ENCODE data around the gene GRIN3A. TPM values are rescaled to one million over a fixed set of nuclear protein-coding genes. Genes with fewer than 3 reads are reported as not detected.

The GRIN3A gene
- total RNA-seq, 1 donor from 2014 or later = 5.3 TPM

DNA sequence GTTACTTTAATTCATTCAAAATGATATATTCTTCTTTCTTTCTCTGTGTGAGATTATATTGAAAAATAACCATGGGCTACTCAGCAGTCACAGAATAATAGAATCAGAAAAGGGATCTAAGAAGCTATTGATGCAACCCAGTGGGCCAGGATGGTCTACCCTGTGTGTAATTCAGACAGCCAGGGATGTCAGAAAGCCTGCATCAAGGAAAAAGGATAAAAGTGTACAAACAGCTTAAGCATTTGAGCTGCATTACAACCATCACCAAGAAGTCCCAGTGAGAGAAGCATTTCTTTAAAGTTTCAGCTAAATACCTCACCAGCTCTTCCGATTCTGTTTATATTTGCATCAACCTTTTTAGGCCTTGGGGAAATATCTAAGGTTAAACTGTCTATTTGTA, 105.8 kb downstream of the GRIN3A start:
- Mint-ChIP-seq H3K27ac (no peak overlapping the region), H3K36me3 (no peaks in the 10 kb centered on the region), H3K27me3 (peaks cover 25% of the 10 kb centered on the region), H3K9me3 (no peaks in the 10 kb centered on the region), H3K4me3 (no peak overlapping the region), H3K4me1 (ENCODE audit: unreplicated experiment) (no peaks in the 10 kb centered on the region)
- DNase-seq (ENCODE audit: extremely low spot score, unreplicated experiment) = no peak
- TF ChIP-seq, protein P1, sequence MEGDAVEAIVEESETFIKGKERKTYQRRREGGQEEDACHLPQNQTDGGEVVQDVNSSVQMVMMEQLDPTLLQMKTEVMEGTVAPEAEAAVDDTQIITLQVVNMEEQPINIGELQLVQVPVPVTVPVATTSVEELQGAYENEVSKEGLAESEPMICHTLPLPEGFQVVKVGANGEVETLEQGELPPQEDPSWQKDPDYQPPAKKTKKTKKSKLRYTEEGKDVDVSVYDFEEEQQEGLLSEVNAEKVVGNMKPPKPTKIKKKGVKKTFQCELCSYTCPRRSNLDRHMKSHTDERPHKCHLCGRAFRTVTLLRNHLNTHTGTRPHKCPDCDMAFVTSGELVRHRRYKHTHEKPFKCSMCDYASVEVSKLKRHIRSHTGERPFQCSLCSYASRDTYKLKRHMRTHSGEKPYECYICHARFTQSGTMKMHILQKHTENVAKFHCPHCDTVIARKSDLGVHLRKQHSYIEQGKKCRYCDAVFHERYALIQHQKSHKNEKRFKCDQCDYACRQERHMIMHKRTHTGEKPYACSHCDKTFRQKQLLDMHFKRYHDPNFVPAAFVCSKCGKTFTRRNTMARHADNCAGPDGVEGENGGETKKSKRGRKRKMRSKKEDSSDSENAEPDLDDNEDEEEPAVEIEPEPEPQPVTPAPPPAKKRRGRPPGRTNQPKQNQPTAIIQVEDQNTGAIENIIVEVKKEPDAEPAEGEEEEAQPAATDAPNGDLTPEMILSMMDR (conservative IDR thresholded peaks at IDR 0.05) = no peak

DNA sequence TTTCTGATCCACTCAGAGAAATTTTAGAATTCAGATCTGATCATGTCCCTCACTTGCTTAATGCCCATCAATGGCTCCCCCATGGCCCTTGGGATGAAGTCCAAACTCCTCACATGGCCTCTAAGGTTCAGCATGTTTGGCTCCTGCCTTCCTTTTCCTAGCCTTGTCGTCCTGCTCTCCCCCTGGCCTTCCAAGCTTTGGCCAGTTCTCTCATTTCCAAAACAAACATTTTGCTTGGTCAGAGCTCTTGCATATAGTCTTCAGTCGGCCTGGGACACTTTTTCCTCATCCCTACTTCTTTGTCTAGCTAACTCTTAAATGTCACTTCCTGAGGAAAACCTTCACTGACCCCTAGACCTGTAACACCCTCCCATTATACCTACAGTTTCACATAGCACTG, 106.6 kb downstream of the GRIN3A start:
- Mint-ChIP-seq H3K4me1 (ENCODE audit: unreplicated experiment) (no peaks in the 10 kb centered on the region), H3K27ac (no peak overlapping the region), H3K36me3 (no peaks in the 10 kb centered on the region), H3K4me3 (no peak overlapping the region), H3K27me3 (peaks cover 26% of the 10 kb centered on the region), H3K9me3 (no peaks in the 10 kb centered on the region)
- TF ChIP-seq, protein P1 (conservative IDR thresholded peaks at IDR 0.05) = no peak
- DNase-seq (ENCODE audit: extremely low spot score, unreplicated experiment) = no peak

DNA sequence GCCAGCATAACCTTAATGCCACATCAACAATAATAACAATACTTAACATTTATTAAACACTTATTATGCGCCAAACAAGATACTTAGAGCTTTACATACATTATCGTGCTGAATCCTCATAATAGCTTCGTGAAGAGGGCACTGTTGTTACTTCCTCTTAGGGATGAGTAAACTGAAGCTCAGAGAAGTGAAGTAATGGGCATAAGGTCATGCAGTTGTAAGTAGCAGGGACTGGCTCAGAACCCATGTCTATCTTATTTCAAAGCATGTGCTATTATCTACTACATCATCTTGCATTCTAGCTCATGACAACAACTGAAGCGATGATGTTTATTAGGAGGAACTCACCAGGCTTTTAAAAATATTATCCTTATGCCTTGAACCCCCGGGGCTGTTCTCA, 108.8 kb downstream of the GRIN3A start:
- no peaks in the 10 kb centered on the region for H3K36me3 Mint-ChIP-seq
- H3K4me3 Mint-ChIP-seq = no peak overlapping the region
- H3K27me3 Mint-ChIP-seq = peaks cover 33% of the 10 kb centered on the region
- no peaks in the 10 kb centered on the region for H3K4me1 Mint-ChIP-seq (ENCODE audit: unreplicated experiment)
- H3K27ac Mint-ChIP-seq = no peak overlapping the region
- TF ChIP-seq, protein P1 (conservative IDR thresholded peaks at IDR 0.05) = no peak
- H3K9me3 Mint-ChIP-seq = no peaks in the 10 kb centered on the region
- no peak for DNase-seq (ENCODE audit: extremely low spot score, unreplicated experiment)

DNA sequence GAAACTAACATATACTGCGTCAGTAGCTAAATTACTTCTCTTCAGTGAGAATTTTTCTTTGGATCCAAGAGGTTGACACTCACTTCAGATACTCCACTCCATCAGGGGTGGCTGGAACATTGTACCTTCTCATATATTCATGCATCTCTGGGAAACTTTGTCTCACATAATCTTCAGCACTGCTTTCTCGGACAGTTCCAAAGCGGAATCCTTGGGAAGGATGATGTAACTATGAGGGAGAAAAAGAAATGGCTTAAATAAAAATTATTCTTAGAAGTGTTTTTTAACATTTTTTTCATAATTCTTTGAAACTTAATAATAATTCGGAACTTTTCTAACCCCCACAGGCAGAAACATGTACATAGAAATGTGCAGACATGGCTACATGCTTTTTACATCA, 110.3 kb downstream of the GRIN3A start:
- no peak overlapping the region for H3K27ac Mint-ChIP-seq
- H3K4me1 Mint-ChIP-seq (ENCODE audit: unreplicated experiment) = no peaks in the 10 kb centered on the region
- peaks cover 37% of the 10 kb centered on the region for H3K27me3 Mint-ChIP-seq

DNA sequence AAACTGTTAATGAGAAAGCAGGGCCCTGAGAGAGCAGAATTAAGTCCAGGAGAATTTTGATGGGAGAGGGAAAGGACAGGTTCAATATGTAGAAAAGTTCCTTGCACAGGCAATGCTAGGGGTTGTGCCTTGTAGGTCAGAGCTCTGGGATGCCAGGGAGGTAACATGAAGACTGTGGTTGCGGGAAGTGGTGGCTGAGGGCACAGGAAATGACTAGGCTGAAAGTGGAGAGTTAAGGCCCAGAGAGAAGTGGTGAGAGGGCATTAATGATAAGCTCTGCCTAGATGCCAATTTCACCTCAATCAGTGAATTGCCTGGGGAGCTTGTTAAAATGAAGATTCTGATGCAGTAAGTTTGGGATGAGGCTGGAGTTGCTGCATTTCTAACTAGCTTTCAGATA, 112.2 kb downstream of the GRIN3A start:
- peaks cover 39% of the 10 kb centered on the region for H3K27me3 Mint-ChIP-seq
- H3K36me3 Mint-ChIP-seq = no peaks in the 10 kb centered on the region
- no peak for DNase-seq (ENCODE audit: extremely low spot score, unreplicated experiment)
- H3K4me1 Mint-ChIP-seq (ENCODE audit: unreplicated experiment) = no peaks in the 10 kb centered on the region
- no peak overlapping the region for H3K4me3 Mint-ChIP-seq
- no peak overlapping the region for H3K27ac Mint-ChIP-seq
- no peaks in the 10 kb centered on the region for H3K9me3 Mint-ChIP-seq
- TF ChIP-seq, protein P1 (conservative IDR thresholded peaks at IDR 0.05) = no peak

More for the DNA sequence above, 110.3 kb downstream of the GRIN3A start:
- H3K36me3 Mint-ChIP-seq = no peaks in the 10 kb centered on the region
- DNase-seq (ENCODE audit: extremely low spot score, unreplicated experiment) = no peak
- TF ChIP-seq, protein P1 (conservative IDR thresholded peaks at IDR 0.05) = no peak
- no peaks in the 10 kb centered on the region for H3K9me3 Mint-ChIP-seq
- no peak overlapping the region for H3K4me3 Mint-ChIP-seq

DNA sequence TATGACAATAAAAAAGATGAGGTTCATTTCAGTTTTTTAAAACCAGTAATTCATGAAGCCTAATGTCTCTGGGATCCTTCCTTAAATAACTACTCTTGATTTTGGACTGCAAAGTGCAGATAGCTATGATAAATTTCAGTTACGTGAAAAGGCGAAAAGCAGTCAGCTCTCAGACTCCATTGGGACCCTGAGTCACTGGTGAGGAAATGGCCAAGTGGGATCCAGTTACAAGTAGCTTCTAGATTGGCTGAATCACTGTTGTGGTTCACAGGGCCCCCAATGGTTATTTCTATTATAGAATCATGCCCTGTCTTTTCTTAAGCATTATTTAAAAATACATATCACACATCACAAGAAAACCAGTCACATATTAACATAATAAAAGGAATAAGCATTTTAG, 112.6 kb downstream of the GRIN3A start:
- Mint-ChIP-seq H3K9me3 (no peaks in the 10 kb centered on the region), H3K4me3 (no peak overlapping the region), H3K4me1 (ENCODE audit: unreplicated experiment) (no peaks in the 10 kb centered on the region), H3K27ac (no peak overlapping the region), H3K27me3 (peaks cover 39% of the 10 kb centered on the region), H3K36me3 (no peaks in the 10 kb centered on the region)
- no peak for DNase-seq (ENCODE audit: extremely low spot score, unreplicated experiment)
- TF ChIP-seq, protein P1 (conservative IDR thresholded peaks at IDR 0.05) = no peak

Measured in type B pancreatic cell (in vitro differentiated cells).